GM23338 (cell line): ENCODE results near the gene MYO1D. TPM values are rescaled to one million over a fixed set of nuclear protein-coding genes. Genes with fewer than 3 reads are reported as not detected.

Experiments
- ATAC-seq: fragments of 200-7000 bp; cut with Tn5 transposase; 3 replicates; pipeline ENCODE4 v1.9.1; 2020
- DNase-seq: peaks from one replicate; pipeline ENCODE4 v3.0.0-alpha.2; 2015; ENCODE audit warnings: low spot score
- H2AFZ ChIP-seq: fragments of 200-600 bp; sonication (generic); 2 replicates; pipeline ENCODE4 v1.8.0; 2016; ENCODE audit warnings: antibody characterized with exemption, mild to moderate bottlenecking, moderate library complexity
- H3F3A ChIP-seq: fragments of 200-600 bp; sonication (generic); replicated peaks from 2 replicates; pipeline ENCODE4 v1.8.0; 2017; ENCODE audit warnings: antibody characterized with exemption, mixed run types, low read depth
- H3K27ac ChIP-seq: fragments of 200-600 bp; sonication (generic); 2 replicates; pipeline ENCODE4 v1.6.1; 2016; ENCODE audit warnings: low read depth
- H3K27me3 ChIP-seq: fragments of 200-600 bp; sonication (generic); 2 replicates; pipeline ENCODE4 v1.8.0; 2016; ENCODE audit warnings: mild to moderate bottlenecking, mixed run types, moderate library complexity; ENCODE audit not compliant: insufficient read depth
- H3K36me3 ChIP-seq: fragments of 200-600 bp; sonication (generic); 2 replicates; pipeline ENCODE4 v1.8.0; 2016; ENCODE audit warnings: mild to moderate bottlenecking; ENCODE audit not compliant: insufficient read depth
- H3K4me1 ChIP-seq: fragments of 200-600 bp; sonication (generic); 2 replicates; pipeline ENCODE4 v1.8.0; 2016; ENCODE audit warnings: mild to moderate bottlenecking, moderate library complexity; ENCODE audit not compliant: insufficient read depth
- H3K4me2 ChIP-seq: fragments of 200-600 bp; sonication (generic); 2 replicates; pipeline ENCODE4 v1.7.1; 2017; ENCODE audit warnings: mixed run types
- H3K4me3 ChIP-seq: fragments of 200-600 bp; sonication (generic); 2 replicates; pipeline ENCODE4 v1.6.1; 2016; ENCODE audit warnings: mixed run types
- H3K79me2 ChIP-seq: fragments of 200-600 bp; sonication (generic); replicated peaks from 2 replicates; pipeline ENCODE4 v1.8.0; 2017; ENCODE audit warnings: mild to moderate bottlenecking; ENCODE audit not compliant: insufficient read depth
- H3K9me2 ChIP-seq: fragments of 200-600 bp; sonication (generic); 2 replicates; pipeline ENCODE4 v1.8.0; 2017; ENCODE audit not compliant: insufficient read depth
- H4K20me1 ChIP-seq: fragments of 200-600 bp; sonication (generic); replicated peaks from 2 replicates; pipeline ENCODE4 v1.8.0; 2017; ENCODE audit warnings: mild to moderate bottlenecking; ENCODE audit not compliant: insufficient read depth
- H3K27ac Mint-ChIP-seq: 2 replicates; pipeline ENCODE4 v1.8.0; 2020; ENCODE audit warnings: inconsistent platforms, mild to moderate bottlenecking, moderate library complexity, mixed read lengths
- H3K27me3 Mint-ChIP-seq: 3 replicates; pipeline ENCODE4 v1.8.0; 2022; ENCODE audit warnings: low read depth, mild to moderate bottlenecking, moderate library complexity, mixed read lengths, inconsistent platforms; ENCODE audit not compliant: insufficient read depth, poor library complexity
- H3K36me3 Mint-ChIP-seq: 3 replicates; pipeline ENCODE4 v1.8.0; 2021; ENCODE audit warnings: low read depth, mild to moderate bottlenecking, inconsistent platforms, moderate library complexity, mixed read lengths
- H3K4me1 Mint-ChIP-seq: 3 replicates; pipeline ENCODE4 v1.8.0; 2020; ENCODE audit warnings: mild to moderate bottlenecking, inconsistent platforms, mixed read lengths
- H3K4me3 Mint-ChIP-seq: 3 replicates; pipeline ENCODE4 v1.8.0; 2021; ENCODE audit warnings: moderate library complexity, mild to moderate bottlenecking, inconsistent platforms, mixed read lengths
- H3K9me3 Mint-ChIP-seq: 3 replicates; pipeline ENCODE4 v1.8.0; 2020; ENCODE audit warnings: moderate library complexity, mild to moderate bottlenecking, inconsistent platforms, mixed read lengths
- CREB1 ChIP-seq: fragments of 250-450 bp; sonication (Bioruptor Pico); IDR thresholded peaks from 2 replicates; pipeline ENCODE4 v1.5.0; 2020; ENCODE audit warnings: low read depth, mild to moderate bottlenecking, moderate library complexity
- EZH2 ChIP-seq: fragments of 200-600 bp; sonication (generic); IDR thresholded peaks from one replicate; pipeline ENCODE4 v1.8.0; 2017; ENCODE audit warnings: antibody characterized with exemption, mild to moderate bottlenecking, low read depth; ENCODE audit not compliant: unreplicated experiment
- NANOG ChIP-seq: IDR thresholded peaks from 2 replicates; pipeline ENCODE4 v1.6.1; 2016; ENCODE audit warnings: antibody characterized with exemption, borderline replicate concordance
- STAT1 ChIP-seq: IDR thresholded peaks from one replicate; pipeline ENCODE4 v1.6.1; 2016; ENCODE audit warnings: antibody characterized with exemption; ENCODE audit not compliant: unreplicated experiment
- polyA plus RNA-seq: library from polyadenylated mRNA; unstranded; fragments of >200 nt; fragmentation: Nextera tagmentation; extraction: Ambion mirVana; gene quantifications from 2 replicates; pipeline ENCODE4 v1.2.1, GENCODE V29; 2016
- total RNA-seq: library from RNA; depleted of rRNA; stranded (reverse); fragments of >200 nt; shearing (Covaris generic); gene quantifications from 2 replicates; pipeline ENCODE4 v1.2.3, GENCODE V29; 2014
- TF ChIP-seq, protein P1 (sequence below), 2 experiments: fragments of 200-600 bp in 1 of 2; sonication (generic) in 1 of 2; conservative IDR thresholded peaks; 2 replicates each; pipeline versions ENCODE4 v1.5.1 to v1.6.1; 2016 to 2017; ENCODE audit warnings: antibody characterized with exemption in 2 of 2, low read depth in 2 of 2, mild to moderate bottlenecking in 2 of 2, moderate library complexity in 1 of 2
- TF ChIP-seq, protein P2 (sequence below): IDR thresholded peaks from 2 replicates; pipeline ENCODE4 v1.6.1; 2016; ENCODE audit warnings: antibody characterized with exemption
- TF ChIP-seq, protein P3 (sequence below): fragments of 250-450 bp; sonication (Bioruptor Pico); IDR thresholded peaks from 2 replicates; pipeline ENCODE4 v1.5.0; 2020; ENCODE audit warnings: mild to moderate bottlenecking, moderate library complexity

The MYO1D gene
- total and polyA plus RNA-seq, 2 experiments from 2014 or later: 8.6 to 28.6 TPM

DNA sequence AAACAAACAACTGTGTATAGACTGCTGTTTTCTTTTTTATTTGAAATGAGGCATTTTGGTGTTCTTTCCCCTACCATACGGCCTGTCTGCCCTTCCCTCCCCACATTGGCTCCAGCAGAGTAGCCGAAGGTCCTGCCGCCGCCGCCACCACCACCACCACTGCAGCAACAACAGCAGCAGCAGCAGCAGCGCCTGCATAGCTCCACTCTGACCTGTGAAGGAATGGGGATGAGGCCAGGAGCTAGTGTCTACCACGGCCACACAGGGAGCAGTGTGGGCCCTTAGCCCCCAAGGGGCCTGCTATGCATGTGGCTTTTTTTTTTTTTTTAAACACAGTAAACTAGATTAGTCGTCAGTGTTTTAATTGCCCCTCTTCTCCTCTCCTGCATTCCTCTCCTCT, 395.7 kb downstream of the MYO1D start (continued):
- no peak for TF ChIP-seq CREB1 (CRISPR knock-in tag)

DNA sequence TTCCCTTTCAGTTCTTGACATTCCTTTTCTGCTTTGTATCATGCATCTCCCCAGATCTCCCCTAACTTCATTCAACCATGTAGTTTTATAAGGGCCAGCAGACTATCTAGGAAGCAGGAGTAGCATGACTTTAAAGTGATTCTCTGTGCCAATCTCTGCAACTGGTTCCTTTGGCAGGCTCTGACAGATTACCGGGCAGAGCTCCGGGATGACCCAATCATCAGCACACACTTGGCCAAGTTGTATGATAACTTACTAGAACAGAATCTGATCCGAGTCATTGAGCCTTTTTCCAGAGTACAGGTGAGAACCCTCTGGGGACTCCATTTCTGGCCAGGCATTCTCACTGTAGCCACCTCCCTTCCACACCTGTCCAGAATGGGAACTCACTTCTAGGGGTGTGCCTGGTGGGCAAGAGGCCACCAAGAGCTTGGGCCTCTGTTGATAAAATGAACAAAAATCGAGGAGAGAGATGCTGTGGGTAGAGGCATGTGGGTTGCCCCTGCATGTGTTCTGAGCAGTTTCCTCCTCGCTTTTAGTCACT, 397.8 kb downstream of the MYO1D start:
- Histone ChIP-seq H3K27me3 (no peaks in the 10 kb centered on the region), H4K20me1 (peaks cover 20% of the 10 kb centered on the region), H3F3A (peaks cover 36% of the 10 kb centered on the region), H3K4me2 (no peak overlapping the region), H3K27ac (no peak overlapping the region), H3K79me2 (no peaks in the 10 kb centered on the region), H2AFZ (no peak overlapping the region), H3K4me3 (no peak overlapping the region), H3K4me1 (peaks cover 25% of the 10 kb centered on the region), H3K9me2 (no peaks in the 10 kb centered on the region), H3K36me3 (peaks cover 73% of the 10 kb centered on the region)
- Mint-ChIP-seq H3K27me3 (peaks cover 13% of the 10 kb centered on the region), H3K9me3 (no peaks in the 10 kb centered on the region), H3K4me3 (no peak overlapping the region), H3K4me1 (peaks cover 45% of the 10 kb centered on the region), H3K27ac (peak overlapping the region; percentile 16; the same call in 1 of the 2 replicates), H3K36me3 (peaks cover 86% of the 10 kb centered on the region)
- DNase-seq (no peak), ATAC-seq (no peak)
- TF ChIP-seq NANOG (no peak), STAT1 (no peak)
- TF ChIP-seq, protein P1, sequence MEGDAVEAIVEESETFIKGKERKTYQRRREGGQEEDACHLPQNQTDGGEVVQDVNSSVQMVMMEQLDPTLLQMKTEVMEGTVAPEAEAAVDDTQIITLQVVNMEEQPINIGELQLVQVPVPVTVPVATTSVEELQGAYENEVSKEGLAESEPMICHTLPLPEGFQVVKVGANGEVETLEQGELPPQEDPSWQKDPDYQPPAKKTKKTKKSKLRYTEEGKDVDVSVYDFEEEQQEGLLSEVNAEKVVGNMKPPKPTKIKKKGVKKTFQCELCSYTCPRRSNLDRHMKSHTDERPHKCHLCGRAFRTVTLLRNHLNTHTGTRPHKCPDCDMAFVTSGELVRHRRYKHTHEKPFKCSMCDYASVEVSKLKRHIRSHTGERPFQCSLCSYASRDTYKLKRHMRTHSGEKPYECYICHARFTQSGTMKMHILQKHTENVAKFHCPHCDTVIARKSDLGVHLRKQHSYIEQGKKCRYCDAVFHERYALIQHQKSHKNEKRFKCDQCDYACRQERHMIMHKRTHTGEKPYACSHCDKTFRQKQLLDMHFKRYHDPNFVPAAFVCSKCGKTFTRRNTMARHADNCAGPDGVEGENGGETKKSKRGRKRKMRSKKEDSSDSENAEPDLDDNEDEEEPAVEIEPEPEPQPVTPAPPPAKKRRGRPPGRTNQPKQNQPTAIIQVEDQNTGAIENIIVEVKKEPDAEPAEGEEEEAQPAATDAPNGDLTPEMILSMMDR (conservative IDR thresholded peaks at IDR 0.05; ENCODE audit: low read depth in 2 of 2): no peak
- TF ChIP-seq, protein P2, sequence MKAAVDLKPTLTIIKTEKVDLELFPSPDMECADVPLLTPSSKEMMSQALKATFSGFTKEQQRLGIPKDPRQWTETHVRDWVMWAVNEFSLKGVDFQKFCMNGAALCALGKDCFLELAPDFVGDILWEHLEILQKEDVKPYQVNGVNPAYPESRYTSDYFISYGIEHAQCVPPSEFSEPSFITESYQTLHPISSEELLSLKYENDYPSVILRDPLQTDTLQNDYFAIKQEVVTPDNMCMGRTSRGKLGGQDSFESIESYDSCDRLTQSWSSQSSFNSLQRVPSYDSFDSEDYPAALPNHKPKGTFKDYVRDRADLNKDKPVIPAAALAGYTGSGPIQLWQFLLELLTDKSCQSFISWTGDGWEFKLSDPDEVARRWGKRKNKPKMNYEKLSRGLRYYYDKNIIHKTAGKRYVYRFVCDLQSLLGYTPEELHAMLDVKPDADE: no peak

DNA sequence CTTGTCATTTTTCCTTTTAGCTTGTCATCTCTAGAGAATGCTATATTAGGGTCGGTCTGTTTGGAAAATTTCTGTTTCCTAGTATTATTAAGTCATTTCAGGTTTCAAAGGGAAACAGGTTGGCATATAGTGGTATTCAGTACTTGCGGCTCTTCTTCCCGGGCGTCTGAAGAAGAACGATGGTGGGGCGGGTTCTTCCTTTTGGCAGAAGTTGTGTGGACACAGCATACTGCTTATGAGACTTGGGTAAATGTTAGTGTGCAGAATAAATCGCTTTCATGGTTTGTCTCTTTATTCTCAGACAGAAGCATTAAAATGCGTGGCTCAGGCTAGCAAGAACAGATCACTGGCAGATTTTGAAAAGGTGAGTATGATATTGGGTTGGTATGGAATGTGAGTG, 399.7 kb downstream of the MYO1D start:
- H3K27ac ChIP-seq: no peak overlapping the region
- Mint-ChIP-seq H3K36me3 (peaks cover 94% of the 10 kb centered on the region), H3K27ac (no peak overlapping the region), H3K9me3 (no peaks in the 10 kb centered on the region), H3K27me3 (peaks cover 7% of the 10 kb centered on the region), H3K4me1 (peaks cover 27% of the 10 kb centered on the region), H3K4me3 (no peak overlapping the region)
- H2AFZ ChIP-seq: no peak overlapping the region
- H3K9me2 ChIP-seq: no peaks in the 10 kb centered on the region
- ATAC-seq (no peak), DNase-seq (no peak)
- H4K20me1 ChIP-seq: peaks cover 23% of the 10 kb centered on the region
- H3K4me2 ChIP-seq: no peak overlapping the region
- H3K79me2 ChIP-seq: no peaks in the 10 kb centered on the region
- H3K36me3 ChIP-seq: peaks cover 83% of the 10 kb centered on the region
- peaks cover 8% of the 10 kb centered on the region; the same call in 1 of the 2 replicates for H3K4me1 ChIP-seq
- H3K27me3 ChIP-seq: no peaks in the 10 kb centered on the region
- H3F3A ChIP-seq: 0 out of 2 replicates have a peak, but pooled peaks cover 27% of the 10 kb centered on the region
- H3K4me3 ChIP-seq: no peak overlapping the region
- TF ChIP-seq, protein P3, sequence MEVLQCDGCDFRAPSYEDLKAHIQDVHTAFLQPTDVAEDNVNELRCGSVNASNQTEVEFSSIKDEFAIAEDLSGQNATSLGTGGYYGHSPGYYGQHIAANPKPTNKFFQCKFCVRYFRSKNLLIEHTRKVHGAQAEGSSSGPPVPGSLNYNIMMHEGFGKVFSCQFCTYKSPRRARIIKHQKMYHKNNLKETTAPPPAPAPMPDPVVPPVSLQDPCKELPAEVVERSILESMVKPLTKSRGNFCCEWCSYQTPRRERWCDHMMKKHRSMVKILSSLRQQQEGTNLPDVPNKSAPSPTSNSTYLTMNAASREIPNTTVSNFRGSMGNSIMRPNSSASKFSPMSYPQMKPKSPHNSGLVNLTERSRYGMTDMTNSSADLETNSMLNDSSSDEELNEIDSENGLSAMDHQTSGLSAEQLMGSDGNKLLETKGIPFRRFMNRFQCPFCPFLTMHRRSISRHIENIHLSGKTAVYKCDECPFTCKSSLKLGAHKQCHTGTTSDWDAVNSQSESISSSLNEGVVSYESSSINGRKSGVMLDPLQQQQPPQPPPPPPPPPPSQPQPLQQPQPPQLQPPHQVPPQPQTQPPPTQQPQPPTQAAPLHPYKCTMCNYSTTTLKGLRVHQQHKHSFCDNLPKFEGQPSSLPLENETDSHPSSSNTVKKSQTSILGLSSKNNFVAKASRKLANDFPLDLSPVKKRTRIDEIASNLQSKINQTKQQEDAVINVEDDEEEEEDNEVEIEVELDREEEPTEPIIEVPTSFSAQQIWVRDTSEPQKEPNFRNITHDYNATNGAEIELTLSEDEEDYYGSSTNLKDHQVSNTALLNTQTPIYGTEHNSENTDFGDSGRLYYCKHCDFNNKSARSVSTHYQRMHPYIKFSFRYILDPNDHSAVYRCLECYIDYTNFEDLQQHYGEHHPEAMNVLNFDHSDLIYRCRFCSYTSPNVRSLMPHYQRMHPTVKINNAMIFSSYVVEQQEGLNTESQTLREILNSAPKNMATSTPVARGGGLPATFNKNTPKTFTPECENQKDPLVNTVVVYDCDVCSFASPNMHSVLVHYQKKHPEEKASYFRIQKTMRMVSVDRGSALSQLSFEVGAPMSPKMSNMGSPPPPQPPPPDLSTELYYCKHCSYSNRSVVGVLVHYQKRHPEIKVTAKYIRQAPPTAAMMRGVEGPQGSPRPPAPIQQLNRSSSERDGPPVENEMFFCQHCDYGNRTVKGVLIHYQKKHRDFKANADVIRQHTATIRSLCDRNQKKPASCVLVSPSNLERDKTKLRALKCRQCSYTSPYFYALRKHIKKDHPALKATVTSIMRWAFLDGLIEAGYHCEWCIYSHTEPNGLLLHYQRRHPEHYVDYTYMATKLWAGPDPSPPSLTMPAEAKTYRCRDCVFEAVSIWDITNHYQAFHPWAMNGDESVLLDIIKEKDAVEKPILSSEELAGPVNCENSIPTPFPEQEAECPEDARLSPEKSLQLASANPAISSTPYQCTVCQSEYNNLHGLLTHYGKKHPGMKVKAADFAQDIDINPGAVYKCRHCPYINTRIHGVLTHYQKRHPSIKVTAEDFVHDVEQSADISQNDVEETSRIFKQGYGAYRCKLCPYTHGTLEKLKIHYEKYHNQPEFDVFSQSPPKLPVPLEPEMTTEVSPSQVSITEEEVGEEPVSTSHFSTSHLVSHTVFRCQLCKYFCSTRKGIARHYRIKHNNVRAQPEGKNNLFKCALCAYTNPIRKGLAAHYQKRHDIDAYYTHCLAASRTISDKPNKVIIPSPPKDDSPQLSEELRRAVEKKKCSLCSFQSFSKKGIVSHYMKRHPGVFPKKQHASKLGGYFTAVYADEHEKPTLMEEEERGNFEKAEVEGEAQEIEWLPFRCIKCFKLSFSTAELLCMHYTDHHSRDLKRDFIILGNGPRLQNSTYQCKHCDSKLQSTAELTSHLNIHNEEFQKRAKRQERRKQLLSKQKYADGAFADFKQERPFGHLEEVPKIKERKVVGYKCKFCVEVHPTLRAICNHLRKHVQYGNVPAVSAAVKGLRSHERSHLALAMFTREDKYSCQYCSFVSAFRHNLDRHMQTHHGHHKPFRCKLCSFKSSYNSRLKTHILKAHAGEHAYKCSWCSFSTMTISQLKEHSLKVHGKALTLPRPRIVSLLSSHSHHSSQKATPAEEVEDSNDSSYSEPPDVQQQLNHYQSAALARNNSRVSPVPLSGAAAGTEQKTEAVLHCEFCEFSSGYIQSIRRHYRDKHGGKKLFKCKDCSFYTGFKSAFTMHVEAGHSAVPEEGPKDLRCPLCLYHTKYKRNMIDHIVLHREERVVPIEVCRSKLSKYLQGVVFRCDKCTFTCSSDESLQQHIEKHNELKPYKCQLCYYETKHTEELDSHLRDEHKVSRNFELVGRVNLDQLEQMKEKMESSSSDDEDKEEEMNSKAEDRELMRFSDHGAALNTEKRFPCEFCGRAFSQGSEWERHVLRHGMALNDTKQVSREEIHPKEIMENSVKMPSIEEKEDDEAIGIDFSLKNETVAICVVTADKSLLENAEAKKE (CRISPR knock-in tag): no peak
- TF ChIP-seq, protein P1 (conservative IDR thresholded peaks at IDR 0.05; ENCODE audit: low read depth in 2 of 2): no peak
- no peak for TF ChIP-seq EZH2
- no peak for TF ChIP-seq STAT1
